Measurements from ENCODE around the gene SPATA31E1.

DNA sequence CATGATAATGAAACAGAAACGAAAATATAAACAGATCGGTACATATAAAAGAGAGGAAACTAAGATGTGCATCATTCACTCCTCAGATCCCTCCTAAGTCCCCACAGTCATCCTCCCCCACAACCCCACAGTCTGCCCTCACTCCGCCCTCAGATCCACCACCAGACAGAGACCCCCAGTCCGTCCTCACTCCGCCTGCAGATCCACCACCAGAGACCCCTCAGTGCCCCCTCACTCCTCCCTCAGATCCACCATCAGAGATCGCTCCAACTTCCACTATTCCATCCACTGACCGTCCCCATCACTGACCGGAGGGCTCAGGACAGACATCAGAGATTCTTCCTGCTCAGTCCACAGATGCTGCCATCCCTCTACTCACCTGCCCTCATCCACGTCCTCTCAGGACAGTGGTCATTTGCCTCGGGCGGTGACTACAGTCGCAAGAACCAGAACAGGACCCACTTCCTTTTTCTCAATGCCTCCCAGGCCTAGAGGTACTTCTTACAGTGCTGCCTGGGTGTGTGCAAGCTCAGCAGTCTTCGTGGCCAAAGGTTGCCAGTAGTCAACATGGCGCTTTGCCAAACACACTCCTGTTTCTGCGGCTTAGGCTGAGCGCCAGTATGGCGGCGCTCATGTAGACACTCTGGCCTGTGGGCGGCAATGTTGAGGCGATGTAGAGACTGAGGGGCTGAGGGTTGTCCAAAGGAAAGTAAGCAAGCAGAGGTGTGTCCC is 26.8 kb downstream of the SPATA31E1 start:
- TF ChIP-seq, protein P1, sequence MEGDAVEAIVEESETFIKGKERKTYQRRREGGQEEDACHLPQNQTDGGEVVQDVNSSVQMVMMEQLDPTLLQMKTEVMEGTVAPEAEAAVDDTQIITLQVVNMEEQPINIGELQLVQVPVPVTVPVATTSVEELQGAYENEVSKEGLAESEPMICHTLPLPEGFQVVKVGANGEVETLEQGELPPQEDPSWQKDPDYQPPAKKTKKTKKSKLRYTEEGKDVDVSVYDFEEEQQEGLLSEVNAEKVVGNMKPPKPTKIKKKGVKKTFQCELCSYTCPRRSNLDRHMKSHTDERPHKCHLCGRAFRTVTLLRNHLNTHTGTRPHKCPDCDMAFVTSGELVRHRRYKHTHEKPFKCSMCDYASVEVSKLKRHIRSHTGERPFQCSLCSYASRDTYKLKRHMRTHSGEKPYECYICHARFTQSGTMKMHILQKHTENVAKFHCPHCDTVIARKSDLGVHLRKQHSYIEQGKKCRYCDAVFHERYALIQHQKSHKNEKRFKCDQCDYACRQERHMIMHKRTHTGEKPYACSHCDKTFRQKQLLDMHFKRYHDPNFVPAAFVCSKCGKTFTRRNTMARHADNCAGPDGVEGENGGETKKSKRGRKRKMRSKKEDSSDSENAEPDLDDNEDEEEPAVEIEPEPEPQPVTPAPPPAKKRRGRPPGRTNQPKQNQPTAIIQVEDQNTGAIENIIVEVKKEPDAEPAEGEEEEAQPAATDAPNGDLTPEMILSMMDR (IDR thresholded peaks at IDR 0.05 in 2 of 3, conservative IDR thresholded peaks at IDR 0.05 in 1 of 3; ENCODE audit: control insufficient read depth in 2 of 3, extremely low read depth in 1 of 3, insufficient read depth in 1 of 3, low read depth in 3 of 3, low read length in 3 of 3), result no peak
- TF ChIP-seq, protein P2, sequence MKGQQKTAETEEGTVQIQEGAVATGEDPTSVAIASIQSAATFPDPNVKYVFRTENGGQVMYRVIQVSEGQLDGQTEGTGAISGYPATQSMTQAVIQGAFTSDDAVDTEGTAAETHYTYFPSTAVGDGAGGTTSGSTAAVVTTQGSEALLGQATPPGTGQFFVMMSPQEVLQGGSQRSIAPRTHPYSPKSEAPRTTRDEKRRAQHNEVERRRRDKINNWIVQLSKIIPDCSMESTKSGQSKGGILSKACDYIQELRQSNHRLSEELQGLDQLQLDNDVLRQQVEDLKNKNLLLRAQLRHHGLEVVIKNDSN (IDR thresholded peaks at IDR 0.05; ENCODE audit: borderline replicate concordance, extremely low read length, insufficient read depth, low read depth, low read length), result no peak
- no peak for TF ChIP-seq GATAD2B (conservative IDR thresholded peaks at IDR 0.05; ENCODE audit: low read depth)
- no peak for TF ChIP-seq CHD4 (IDR thresholded peaks at IDR 0.05)
- no peak for TF ChIP-seq POLR2AphosphoS5 (IDR thresholded peaks at IDR 0.05; ENCODE audit: low read length)
- TF ChIP-seq EZH2 (IDR thresholded peaks at IDR 0.05; ENCODE audit: borderline replicate concordance, control insufficient read depth, low read depth, low read length), result no peak
- TF ChIP-seq CEBPB (IDR thresholded peaks at IDR 0.05; ENCODE audit: borderline replicate concordance in 1 of 2, low read depth in 2 of 2, low read length in 2 of 2), result no peak
- no peak for TF ChIP-seq GABPA (IDR thresholded peaks at IDR 0.05; ENCODE audit: low read depth)
- no peak for TF ChIP-seq POLR2A (IDR thresholded peaks at IDR 0.05; ENCODE audit: low read depth, low read length)
- TF ChIP-seq SIN3A (IDR thresholded peaks at IDR 0.05; ENCODE audit: low read depth, low read length), result no peak
- no peak for TF ChIP-seq RB1 (IDR thresholded peaks at IDR 0.05; ENCODE audit: borderline replicate concordance)
- no peak for TF ChIP-seq SP1 (IDR thresholded peaks at IDR 0.05; ENCODE audit: low read depth, low read length)

All from GM12878 (cell line).